Measurements from ENCODE around the gene ARHGEF25.

Gene ARHGEF25

DNA sequence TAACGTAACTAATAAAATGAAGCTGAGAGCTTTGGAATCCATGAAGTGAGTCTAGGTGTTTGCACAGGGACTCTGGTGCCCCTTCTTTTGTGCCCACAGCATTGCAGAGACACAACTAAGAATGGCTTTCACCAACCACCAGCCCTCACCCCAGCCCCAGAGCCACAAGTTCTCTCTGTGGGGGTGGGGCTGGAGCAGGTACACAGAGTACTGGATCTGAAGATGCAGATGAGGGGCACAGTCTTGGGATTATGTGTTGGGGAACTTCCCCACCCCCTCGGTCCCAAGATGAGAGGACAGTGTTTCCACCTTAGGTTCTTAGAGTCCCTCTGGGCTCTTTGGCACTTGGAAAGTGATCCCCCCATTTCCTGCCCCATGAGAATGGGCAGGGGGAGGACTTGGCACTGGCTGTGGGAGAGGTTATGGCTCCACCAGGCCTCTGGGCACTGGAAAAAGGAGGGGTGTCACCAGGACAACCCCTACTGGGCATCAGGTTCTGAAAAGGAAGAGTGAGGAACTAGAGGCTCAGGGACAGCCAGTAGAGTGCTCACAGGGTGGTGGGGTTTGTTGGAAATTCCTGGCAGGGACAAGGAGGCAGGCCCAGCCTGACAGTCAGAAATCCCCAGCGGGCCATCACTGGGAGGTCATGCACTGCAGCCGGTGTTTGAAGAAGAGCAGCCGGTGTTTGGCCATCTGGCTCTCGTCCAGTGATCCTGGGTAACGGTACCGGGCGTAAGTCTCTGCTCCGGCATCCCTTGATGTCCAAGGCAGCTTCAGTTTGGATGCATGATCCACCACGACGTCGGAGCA, 15.1 kb downstream of the ARHGEF25 start:
- TF ChIP-seq, protein P1, sequence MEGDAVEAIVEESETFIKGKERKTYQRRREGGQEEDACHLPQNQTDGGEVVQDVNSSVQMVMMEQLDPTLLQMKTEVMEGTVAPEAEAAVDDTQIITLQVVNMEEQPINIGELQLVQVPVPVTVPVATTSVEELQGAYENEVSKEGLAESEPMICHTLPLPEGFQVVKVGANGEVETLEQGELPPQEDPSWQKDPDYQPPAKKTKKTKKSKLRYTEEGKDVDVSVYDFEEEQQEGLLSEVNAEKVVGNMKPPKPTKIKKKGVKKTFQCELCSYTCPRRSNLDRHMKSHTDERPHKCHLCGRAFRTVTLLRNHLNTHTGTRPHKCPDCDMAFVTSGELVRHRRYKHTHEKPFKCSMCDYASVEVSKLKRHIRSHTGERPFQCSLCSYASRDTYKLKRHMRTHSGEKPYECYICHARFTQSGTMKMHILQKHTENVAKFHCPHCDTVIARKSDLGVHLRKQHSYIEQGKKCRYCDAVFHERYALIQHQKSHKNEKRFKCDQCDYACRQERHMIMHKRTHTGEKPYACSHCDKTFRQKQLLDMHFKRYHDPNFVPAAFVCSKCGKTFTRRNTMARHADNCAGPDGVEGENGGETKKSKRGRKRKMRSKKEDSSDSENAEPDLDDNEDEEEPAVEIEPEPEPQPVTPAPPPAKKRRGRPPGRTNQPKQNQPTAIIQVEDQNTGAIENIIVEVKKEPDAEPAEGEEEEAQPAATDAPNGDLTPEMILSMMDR (IDR thresholded peaks at IDR 0.05; ENCODE audit: insufficient read depth, low read length, poor library complexity, severe bottlenecking): no peak
- Histone ChIP-seq H3K4me3 (replicated peaks; ENCODE audit: low read depth, low read length) (no peak overlapping the region), H3K36me3 (ENCODE audit: control insufficient read depth, insufficient read depth, low read length) (no peaks in the 10 kb centered on the region), H3K27me3 (replicated peaks; ENCODE audit: control insufficient read depth, insufficient read depth, low read length) (peaks cover 2% of the 10 kb centered on the region)
- DNase-seq (ENCODE audit: extremely low read depth, insufficient read length): no peak

DNA sequence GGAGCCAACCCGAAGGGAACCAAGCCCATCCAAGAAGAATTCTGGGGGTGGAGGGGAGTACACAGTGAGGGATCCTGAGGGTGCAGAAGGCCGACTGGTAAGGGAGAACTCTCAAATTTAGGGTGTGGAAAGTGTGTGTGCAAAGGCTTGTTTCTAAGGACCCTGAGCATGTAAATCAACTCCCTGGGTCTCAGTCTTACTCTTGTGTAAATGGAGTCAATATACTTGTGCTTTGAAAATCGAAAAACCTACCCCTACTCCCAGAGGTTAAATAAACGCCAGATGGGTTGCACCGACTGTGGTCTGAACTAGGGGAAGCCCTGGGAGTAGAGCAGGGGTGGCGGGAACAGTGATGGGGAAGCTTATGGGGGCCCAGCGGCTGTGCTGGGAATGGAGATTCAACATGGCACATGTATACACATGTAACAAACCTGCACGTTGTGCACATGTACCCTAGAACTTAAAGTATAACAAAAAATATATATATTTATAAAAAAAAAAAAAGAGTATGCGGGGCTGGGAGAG, 15.7 kb downstream of the ARHGEF25 start:
- H3K4me3 ChIP-seq (replicated peaks; ENCODE audit: low read depth, low read length): no peak overlapping the region
- TF ChIP-seq, protein P1 (IDR thresholded peaks at IDR 0.05; ENCODE audit: insufficient read depth, low read length, poor library complexity, severe bottlenecking): no peak
- no peaks in the 10 kb centered on the region for H3K36me3 ChIP-seq (ENCODE audit: control insufficient read depth, insufficient read depth, low read length)
- peaks cover 2% of the 10 kb centered on the region for H3K27me3 ChIP-seq (replicated peaks; ENCODE audit: control insufficient read depth, insufficient read depth, low read length)
- no peak for DNase-seq (ENCODE audit: extremely low read depth, insufficient read length)

DNA sequence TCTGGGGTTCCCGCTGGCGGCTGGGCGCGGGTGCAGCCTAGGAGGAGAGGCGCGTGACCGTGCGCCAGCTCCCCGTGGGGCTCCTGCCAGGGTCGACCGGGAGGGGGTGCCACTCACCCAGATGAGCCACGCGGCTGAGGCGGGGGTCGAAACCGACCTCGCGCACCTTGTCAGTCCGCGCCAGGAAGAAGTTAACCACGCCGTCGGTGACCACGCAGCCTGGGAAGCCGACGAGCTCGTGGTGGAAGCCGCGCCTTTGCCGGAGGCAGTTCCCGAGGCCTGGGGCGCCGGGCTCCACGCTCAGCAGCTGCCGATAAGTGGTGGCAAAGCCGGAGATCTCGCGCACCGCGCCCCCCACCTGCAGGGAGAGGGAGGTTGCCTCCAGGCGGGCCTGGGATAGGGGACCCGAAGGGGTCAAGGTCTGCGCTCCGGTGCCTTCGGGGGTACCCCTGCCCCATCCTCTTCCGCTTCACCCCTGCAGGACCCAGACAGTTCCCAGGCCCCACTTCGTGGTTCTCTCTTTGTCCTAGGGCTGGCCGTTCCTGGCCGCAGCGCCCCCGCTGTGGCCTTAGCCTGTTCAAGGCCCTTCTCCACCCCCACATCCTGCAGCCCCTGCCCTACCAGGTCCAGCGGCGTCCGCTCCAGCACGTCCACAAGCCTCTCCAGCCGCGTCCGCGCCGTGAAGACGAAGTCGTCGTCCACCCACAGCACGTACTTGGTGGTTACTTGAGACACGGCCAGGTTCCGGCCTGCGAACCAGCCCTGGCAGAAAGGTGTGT, 16.5 kb downstream of the ARHGEF25 start:
- peak; percentile 20 for DNase-seq (ENCODE audit: extremely low read depth, insufficient read length)
- H3K27me3 ChIP-seq (replicated peaks; ENCODE audit: control insufficient read depth, insufficient read depth, low read length): peaks cover 2% of the 10 kb centered on the region
- H3K36me3 ChIP-seq (ENCODE audit: control insufficient read depth, insufficient read depth, low read length): no peaks in the 10 kb centered on the region
- TF ChIP-seq, protein P1 (IDR thresholded peaks at IDR 0.05; ENCODE audit: insufficient read depth, low read length, poor library complexity, severe bottlenecking): peak; percentile 20
- no peak overlapping the region for H3K4me3 ChIP-seq (replicated peaks; ENCODE audit: low read depth, low read length)

DNA sequence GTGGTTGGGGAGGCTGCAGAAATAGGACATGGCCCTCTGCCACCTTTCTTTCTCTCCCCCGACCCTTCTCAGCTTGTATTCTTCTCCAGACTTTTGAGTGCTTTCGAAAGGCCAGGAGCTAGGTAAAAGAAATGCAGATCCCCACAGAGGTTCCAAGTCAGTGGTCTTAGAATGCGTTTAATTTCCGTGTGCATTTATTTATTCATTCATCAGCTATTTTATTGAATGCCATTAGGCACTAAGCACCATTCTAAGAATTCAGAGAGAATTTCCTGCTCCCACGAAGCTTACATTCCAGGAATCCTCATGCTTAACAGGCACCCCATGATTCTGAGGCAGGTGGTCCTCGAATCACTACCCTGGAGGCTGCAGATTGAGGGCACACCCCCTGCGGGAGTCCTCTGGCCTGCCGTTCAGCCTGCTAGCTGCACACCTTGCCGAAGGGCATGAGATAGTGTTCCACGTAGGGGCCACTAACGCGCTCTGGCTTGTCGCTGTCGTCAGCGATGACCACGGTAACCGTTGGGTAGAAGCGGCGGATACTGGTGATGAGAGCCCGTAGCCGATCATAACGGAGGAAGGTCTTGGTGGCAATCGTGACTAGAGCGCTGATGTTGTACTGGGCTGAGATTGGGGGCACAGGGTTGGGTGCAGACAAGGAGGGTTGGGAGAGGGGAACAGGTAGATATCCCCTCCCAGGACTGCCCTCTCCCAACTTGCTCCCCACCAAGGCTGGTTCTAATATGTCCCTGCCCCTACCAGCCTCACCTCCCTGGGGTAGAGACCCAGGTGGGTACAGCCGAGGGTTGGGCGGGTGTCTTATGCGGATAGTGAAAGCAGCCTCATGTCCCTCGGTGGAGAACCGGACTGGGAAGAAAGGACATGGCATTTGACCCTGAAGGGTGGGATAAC, 17.3 kb downstream of the ARHGEF25 start:
- DNase-seq (ENCODE audit: extremely low read depth, insufficient read length): no peak
- TF ChIP-seq, protein P1 (IDR thresholded peaks at IDR 0.05; ENCODE audit: insufficient read depth, low read length, poor library complexity, severe bottlenecking): no peak
- Histone ChIP-seq H3K4me3 (replicated peaks; ENCODE audit: low read depth, low read length) (no peak overlapping the region), H3K36me3 (ENCODE audit: control insufficient read depth, insufficient read depth, low read length) (no peaks in the 10 kb centered on the region), H3K27me3 (replicated peaks; ENCODE audit: control insufficient read depth, insufficient read depth, low read length) (peaks cover 2% of the 10 kb centered on the region)

DNA sequence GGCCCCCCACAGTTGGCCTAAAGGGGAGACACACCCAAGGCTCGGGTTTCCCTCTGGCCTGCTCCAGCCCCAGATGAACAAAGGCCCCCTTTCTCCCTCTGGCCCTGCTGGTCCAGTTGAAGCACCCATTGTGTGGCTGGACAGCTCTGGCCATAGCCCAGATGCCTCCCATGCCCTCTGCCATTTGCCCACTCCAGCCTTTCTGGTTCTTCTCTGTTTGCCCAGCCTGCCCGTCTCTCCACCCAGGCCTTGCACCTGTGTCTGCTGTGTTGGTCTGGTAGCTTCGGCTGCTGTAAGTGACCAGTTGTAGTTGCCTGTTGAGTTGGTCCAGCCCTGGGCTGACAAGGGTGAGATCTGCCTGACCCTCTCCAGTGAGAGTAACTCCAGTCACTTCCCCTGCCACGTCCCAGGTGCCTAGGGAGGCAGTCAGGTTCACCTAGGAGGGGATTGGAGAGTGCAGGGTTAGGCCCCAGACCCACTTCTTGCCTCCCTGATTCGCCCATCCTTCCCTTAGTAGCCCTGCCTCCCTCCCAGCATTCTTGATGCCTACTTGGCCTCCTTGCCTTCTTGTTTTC, 18.7 kb downstream of the ARHGEF25 start:
- Histone ChIP-seq H3K27me3 (replicated peaks; ENCODE audit: control insufficient read depth, insufficient read depth, low read length) (no peaks in the 10 kb centered on the region; the same call in none of the 2 replicates), H3K4me3 (replicated peaks; ENCODE audit: low read depth, low read length) (no peak overlapping the region), H3K36me3 (ENCODE audit: control insufficient read depth, insufficient read depth, low read length) (no peaks in the 10 kb centered on the region)
- TF ChIP-seq, protein P1 (IDR thresholded peaks at IDR 0.05; ENCODE audit: insufficient read depth, low read length, poor library complexity, severe bottlenecking): no peak
- no peak for DNase-seq (ENCODE audit: extremely low read depth, insufficient read length)

All from GM06990 (cell line).